ENCODE data around the gene SMIM5. TPM values are rescaled to one million over a fixed set of nuclear protein-coding genes. Genes with fewer than 3 reads are reported as not detected.

Gene SMIM5
- total RNA-seq, 4 donors from 2014 or later, result 2.3 to 13.6 (median 7.9) TPM

GRCh38 chr17:75604034-75604695 lies 29.1 kb upstream of the SMIM5 start:
- 82 to 85% methylated on average over 8 to 11 of the region's 12 CpGs for WGBS, 2 donors
- no peak for DNase-seq
- Histone ChIP-seq H3K27ac (no peak overlapping the region), H3K9me3 (no peaks in the 10 kb centered on the region), H3K36me3 (no peaks in the 10 kb centered on the region), H3K27me3 (no peaks in the 10 kb centered on the region), H3K4me1 (peaks cover 0 to 4% of the 10 kb centered on the region in 2 donors), H3K4me3 (replicated peaks in 1 of 3) (no peak overlapping the region)
- TF ChIP-seq POLR2A (IDR thresholded peaks at IDR 0.05), result no peak
- no peak for TF ChIP-seq CTCF (IDR thresholded peaks at IDR 0.05)
- intact Hi-C loops (cut with DNase I), result no loop called here

DNA sequence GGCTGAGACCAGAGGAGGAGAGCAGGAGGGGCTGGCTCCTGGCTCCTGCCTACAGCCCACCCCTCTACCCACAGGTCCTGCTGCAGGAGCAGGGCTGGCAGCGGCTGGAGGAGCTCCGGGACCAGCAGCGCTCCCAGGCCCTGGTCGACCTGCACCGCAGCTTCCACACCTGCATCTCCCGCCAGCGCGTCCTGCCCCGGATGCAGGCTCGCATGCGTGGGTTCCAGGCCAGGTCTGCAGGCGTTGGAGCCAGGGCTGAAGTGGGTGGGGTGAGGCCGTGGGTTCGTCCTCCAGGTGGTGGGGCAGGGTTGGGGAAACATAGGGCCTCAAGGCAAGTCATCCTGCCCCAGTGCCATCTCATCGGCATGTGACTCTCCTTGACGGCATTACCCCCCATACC lies 27.4 kb upstream of the SMIM5 start:
- Histone ChIP-seq H3K9me3 (no peaks in the 10 kb centered on the region), H3K4me3 (replicated peaks in 1 of 3) (no peak overlapping the region), H3K36me3 (no peaks in the 10 kb centered on the region), H3K27ac (no peak overlapping the region), H3K27me3 (no peaks in the 10 kb centered on the region), H3K4me1 (peaks cover 0 to 4% of the 10 kb centered on the region in 2 donors)
- DNase-seq, result no peak
- WGBS, 2 donors, result 83 to 84% methylated on average over 6 to 14 of the region's 16 CpGs
- no peak for TF ChIP-seq CTCF (IDR thresholded peaks at IDR 0.05)
- no peak for TF ChIP-seq POLR2A (IDR thresholded peaks at IDR 0.05)
- intact Hi-C loops (cut with DNase I), result no loop called here

GRCh38 chr17:75607086-75607485 lies 26.1 kb upstream of the SMIM5 start:
- no peak for TF ChIP-seq POLR2A (IDR thresholded peaks at IDR 0.05)
- TF ChIP-seq CTCF (IDR thresholded peaks at IDR 0.05), result no peak
- intact Hi-C loops (cut with DNase I), result no loop called here

DNA sequence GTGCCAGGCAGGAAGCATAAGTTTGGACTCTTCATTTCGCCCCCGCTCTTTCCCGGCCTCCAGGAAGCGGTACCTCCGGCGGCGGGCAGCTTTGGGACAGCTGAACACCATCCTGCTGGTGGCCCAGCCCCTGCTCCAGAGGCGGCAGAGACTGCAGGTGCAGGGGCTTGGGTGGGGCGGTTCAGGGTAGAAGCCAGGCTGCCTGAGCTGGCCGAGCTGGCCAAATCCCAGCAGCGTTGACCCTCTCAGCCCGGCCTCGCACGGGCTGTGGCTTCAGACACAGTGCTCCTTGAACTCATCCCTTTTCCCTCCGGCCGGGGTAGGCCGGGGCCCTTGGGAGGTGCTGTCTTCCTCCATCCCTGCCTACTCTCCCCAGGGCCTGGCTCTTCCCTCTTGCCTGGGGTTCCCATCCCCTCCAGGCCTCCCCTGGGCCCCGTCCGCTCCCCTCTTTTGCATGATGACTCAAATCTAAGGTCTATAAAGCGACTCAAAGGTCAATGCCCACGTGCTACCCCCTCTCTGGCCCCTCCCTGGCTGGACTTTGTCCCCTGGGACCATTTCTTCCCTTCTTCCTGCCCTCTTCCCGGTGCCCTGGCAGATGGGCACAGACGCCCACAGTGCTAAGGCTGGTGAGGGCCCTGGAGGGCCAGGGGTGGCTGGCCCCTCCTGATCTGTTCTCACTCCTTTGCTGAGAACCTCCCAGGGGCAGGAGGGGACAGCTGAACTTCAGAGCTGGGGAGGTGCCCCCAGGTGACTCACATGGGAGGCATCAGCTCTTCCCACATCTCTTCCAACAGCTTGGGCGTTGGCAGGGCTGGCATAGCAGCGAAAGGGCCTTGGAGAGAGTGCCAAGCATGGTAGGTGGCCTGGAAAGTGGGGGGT lies 22.9 kb upstream of the SMIM5 start:
- peaks cover 9 to 25% of the 10 kb centered on the region in 2 donors for H3K36me3 ChIP-seq
- H3K4me1 ChIP-seq, result no peaks in the 10 kb centered on the region
- H3K27ac ChIP-seq, result no peak overlapping the region
- no peak for DNase-seq
- TF ChIP-seq CTCF (IDR thresholded peaks at IDR 0.05) (no peak), POLR2A (IDR thresholded peaks at IDR 0.05) (no peak)
- intact Hi-C loops (cut with DNase I), result no loop called here
- H3K9me3 ChIP-seq, result no peaks in the 10 kb centered on the region
- H3K4me3 ChIP-seq (replicated peaks in 1 of 3), result no peak overlapping the region
- no peaks in the 10 kb centered on the region for H3K27me3 ChIP-seq
- WGBS, 2 donors, result 87 to 93% methylated on average over 25 of the region's 25 CpGs

More at GRCh38 chr17:75607086-75607485, 26.1 kb upstream of the SMIM5 start:
- H3K4me1 ChIP-seq, result peaks cover 0 to 4% of the 10 kb centered on the region in 2 donors
- H3K36me3 ChIP-seq, result no peaks in the 10 kb centered on the region
- H3K27me3 ChIP-seq, result no peaks in the 10 kb centered on the region
- no peak for DNase-seq
- 89 to 97% methylated on average over 5 of the region's 5 CpGs for WGBS, 2 donors
- no peak overlapping the region for H3K4me3 ChIP-seq (replicated peaks in 1 of 3)
- no peak overlapping the region for H3K27ac ChIP-seq
- no peaks in the 10 kb centered on the region for H3K9me3 ChIP-seq
